ENCODE data around the gene CYTH3.

CYTH3 gene

DNA sequence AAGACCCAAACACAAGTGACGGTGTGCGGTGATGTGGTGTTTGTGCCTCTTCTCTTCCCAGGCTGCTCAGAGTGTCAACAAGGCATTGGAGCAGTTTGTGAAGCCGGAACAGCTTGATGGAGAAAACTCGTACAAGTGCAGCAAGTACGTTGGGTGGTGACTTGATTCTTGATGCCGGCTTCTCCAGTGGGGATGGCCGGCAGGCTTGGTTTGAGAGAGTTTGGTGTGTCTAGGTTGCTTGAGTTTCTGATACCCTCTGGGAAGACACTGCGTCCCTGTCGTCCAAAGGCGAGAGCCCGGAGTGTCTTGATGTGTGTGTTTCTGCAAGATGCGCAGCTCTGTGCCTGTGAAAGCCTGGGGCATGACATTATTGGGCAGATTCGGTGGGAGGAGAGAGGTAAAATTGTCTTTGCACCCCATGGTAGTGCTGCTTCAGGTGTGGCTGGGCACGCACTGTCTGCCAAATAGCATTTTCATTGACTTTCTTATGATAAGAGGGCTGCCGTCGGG is 129.5 kb downstream of the CYTH3 start:
- DNase-seq = no peak

GRCh38 chr7:6139189-6139996 is 133.0 kb downstream of the CYTH3 start:
- no peak for DNase-seq

- no peak for DNase-seq
Measured at GRCh38 chr7:6136475-6136874, 135.9 kb downstream of the CYTH3 start.

- DNase-seq = no peak
Measured at GRCh38 chr7:6133249-6133648, 139.2 kb downstream of the CYTH3 start.

DNA sequence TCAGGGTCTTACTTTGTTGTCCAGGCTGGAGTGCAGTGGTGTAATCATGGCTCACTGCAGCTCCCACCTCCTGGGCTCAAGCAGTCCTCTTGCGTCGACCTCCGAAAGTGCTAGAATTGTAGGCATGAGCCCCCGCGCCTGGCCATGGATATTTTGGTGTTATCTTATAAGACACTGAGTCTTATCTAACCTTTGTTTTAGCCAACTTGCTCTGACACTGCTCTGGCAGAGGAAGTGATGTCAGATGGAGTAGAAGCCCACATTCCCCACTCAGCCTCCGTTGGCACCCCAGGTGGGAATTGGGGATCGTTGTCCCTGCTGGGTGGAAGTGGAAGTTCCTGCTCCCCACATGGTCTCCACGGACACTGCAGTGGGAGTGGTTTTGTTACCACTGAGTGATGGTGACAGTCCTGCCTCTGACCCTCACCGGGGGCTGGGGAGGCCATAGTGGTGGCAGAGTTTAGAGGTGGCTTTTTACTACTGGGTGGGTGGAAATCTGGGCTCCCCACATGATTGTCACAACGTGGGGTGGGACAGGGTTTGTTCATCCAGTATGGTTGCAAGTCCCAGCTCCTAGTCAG is 142.3 kb downstream of the CYTH3 start:
- DNase-seq = no peak

GRCh38 chr7:6128205-6128604 is 144.2 kb downstream of the CYTH3 start:
- DNase-seq = no peak

DNA sequence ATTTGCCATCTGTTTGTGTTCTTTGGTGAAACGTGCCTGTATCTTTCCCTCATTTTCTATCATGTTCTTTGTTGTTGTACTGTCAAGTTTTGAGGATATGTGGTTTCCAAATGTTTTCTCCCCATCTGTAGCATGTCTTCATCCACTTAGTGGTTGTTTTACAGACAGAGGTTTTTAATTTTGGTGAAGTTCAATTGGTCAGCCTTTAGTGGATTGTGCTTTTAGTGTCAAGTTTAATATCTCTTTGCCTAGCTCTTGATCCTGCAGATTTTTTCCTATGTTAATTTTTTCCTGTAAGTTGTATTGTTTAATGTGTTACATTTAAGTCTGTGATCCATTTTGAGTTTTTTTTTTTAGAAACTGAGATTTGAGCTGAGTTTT is 145.3 kb downstream of the CYTH3 start:
- no peak for DNase-seq

DNA sequence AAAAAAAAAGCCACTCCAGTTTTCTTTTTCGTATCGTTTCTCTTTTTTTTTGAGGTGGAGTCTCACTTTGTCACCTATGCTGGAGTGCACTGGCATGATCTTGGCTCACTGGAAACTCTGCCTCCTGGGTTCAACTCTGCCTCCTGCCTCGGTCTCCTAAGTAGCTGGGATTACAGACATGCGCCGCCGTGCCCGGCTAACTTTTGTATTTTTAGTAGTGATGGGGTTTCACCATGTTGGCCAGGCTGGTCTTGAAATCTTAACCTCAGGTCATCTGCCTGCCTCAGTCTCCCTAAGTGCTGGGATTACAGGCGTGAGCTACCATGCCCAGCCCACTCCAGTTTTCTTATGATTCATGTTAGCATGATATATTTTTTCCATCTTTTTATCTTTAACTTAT is 148.6 kb downstream of the CYTH3 start:
- no peak for DNase-seq

DNA sequence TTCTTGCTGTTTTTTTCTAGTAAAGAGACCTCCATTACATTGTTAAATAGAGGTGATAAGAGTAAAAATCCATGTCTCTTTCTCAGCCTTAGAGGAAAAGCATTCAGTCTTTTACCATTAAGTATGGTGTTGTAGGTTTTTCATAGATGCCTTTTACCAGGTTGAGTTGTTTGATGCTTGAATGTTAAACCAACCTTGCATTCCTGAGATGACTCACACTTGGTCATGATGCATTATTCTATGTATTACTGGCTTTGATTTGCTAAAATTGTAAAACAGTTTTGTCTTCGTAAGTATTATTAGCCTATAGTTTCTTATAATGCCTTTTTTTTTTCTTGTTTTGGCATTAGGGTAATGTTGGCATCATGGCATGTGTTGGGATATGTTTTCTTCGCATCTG is 151.3 kb downstream of the CYTH3 start:
- no peak for DNase-seq

GRCh38 chr7:6117533-6117932 is 154.9 kb downstream of the CYTH3 start:
- DNase-seq = no peak

- no peak for DNase-seq
Measured at GRCh38 chr7:6116211-6116610, 156.2 kb downstream of the CYTH3 start.
